Cardiac septum (tissue), 1 donor: Measurements from ENCODE around the gene TAGLN2. TPM values are rescaled to one million over a fixed set of nuclear protein-coding genes. Genes with fewer than 3 reads are reported as not detected.
A peak's percentile ranks its signal among the peaks of the same experiment; 100 is the strongest.
"Not testable (repeated sequence)": the region's sequence is repeated elsewhere in the genome, so short reads cannot be mapped to it uniquely, and the experiment has no call there.

Experiments used
- DNase-seq: peaks from one replicate; pipeline ENCODE4 v3.0.0-alpha.2; 2020; ENCODE audit warnings: low spot score
- intact Hi-C: fragments of 100-400 bp; cut with DNase I; formaldehyde crosslinking; loops from one replicate; pipeline ENCODE4 v1.14.0; 2022
- total RNA-seq: library from RNA; stranded (reverse); fragmentation: NEBNext Ultra II Directional; extraction: Animal tissue kit (Norgen Biotek cat#: 25700); gene quantifications from one replicate; pipeline ENCODE4 v1.2.1, GENCODE V29; 2021
- donor health status: DM: no; HTN: no; CAD: no.

The TAGLN2 gene
- total RNA-seq, 1 donor from 2014 or later, result 103 TPM

GRCh38 chr1:159913451-159914192 is 11.7 kb downstream of the TAGLN2 start:
- DNase-seq, result no peak
- intact Hi-C loops, result no loop called here

GRCh38 chr1:159911326-159912070 is 13.8 kb downstream of the TAGLN2 start:
- intact Hi-C loops, result no loop called here
- no peak for DNase-seq

GRCh38 chr1:159908031-159908940 is 17.0 kb downstream of the TAGLN2 start:
- DNase-seq, result peak; percentile 70
- intact Hi-C loops, result no loop called here

- DNase-seq, result no peak
- intact Hi-C loops, result no loop called here
Observed at GRCh38 chr1:159906960-159907359, 18.3 kb downstream of the TAGLN2 start.

GRCh38 chr1:159904036-159904435 is 21.3 kb downstream of the TAGLN2 start:
- DNase-seq, intact Hi-C loops: not testable (repeated sequence)

- DNase-seq, result peak; percentile 33
Observed at GRCh38 chr1:159902541-159902940, 22.8 kb downstream of the TAGLN2 start.

GRCh38 chr1:159900755-159901360 is 24.4 kb downstream of the TAGLN2 start:
- intact Hi-C loops, result no loop called here
- no peak for DNase-seq

More at GRCh38 chr1:159902541-159902940, 22.8 kb downstream of the TAGLN2 start:
- intact Hi-C loops, result no loop called here

- peak; percentile 93 for DNase-seq
- intact Hi-C loops, result no loop called here
Observed at GRCh38 chr1:159900086-159900680, 25.1 kb downstream of the TAGLN2 start, which contains the start of gene CFAP45. Gene CFAP45 (minus strand): TSS chr1:159900165. CDS start chr1:159900098, 67 bp downstream.

- intact Hi-C loops, DNase-seq: not testable (repeated sequence)
Observed at GRCh38 chr1:159899634-159900033, 25.7 kb downstream of the TAGLN2 start.

- DNase-seq, result no peak
- intact Hi-C loops, result no loop called here
Observed at GRCh38 chr1:159898527-159898926, 26.8 kb downstream of the TAGLN2 start.

- DNase-seq, result no peak
- intact Hi-C loops, result no loop called here
Observed at GRCh38 chr1:159897962-159898361, 27.3 kb downstream of the TAGLN2 start.

- intact Hi-C loops, result no loop called here
- DNase-seq, result no peak
Observed at GRCh38 chr1:159896546-159896930, 28.8 kb downstream of the TAGLN2 start.

- no peak for DNase-seq
- intact Hi-C loops, result no loop called here
Observed at GRCh38 chr1:159895836-159896545, 29.3 kb downstream of the TAGLN2 start.

GRCh38 chr1:159895286-159895685 is 30.0 kb downstream of the TAGLN2 start:
- intact Hi-C loops, result no loop called here
- no peak for DNase-seq

GRCh38 chr1:159892944-159893343 is 32.4 kb downstream of the TAGLN2 start:
- intact Hi-C loops, result loop anchor here (1.0 kb wide), 1 partner anchor 94 kb away; no protein-coding TSS in a partner anchor
- no peak for DNase-seq

GRCh38 chr1:159891275-159892157 is 33.8 kb downstream of the TAGLN2 start:
- intact Hi-C loops, result loop anchor here (1.0 kb wide), 1 partner anchor 92 kb away; no protein-coding TSS in a partner anchor
- DNase-seq, result peak; percentile 93

GRCh38 chr1:159890390-159890789 is 34.9 kb downstream of the TAGLN2 start:
- DNase-seq, result no peak
- intact Hi-C loops, result loop anchor here (1.0 kb wide), 1 partner anchor 35 kb away; the partner anchor contains the start of gene TAGLN2
